GM19025 (cell line): ENCODE data around the gene ARHGAP26.

ENCODE experiments used
- ATAC-seq: cut with Tn5 transposase; IDR thresholded peaks from one replicate; pipeline ENCODE4 v1.9.1; 2021; ENCODE audit warnings: mild to moderate bottlenecking, low read depth, moderate library complexity; ENCODE audit not compliant: unreplicated experiment

Gene ARHGAP26

GRCh38 chr5:142782976-142783530 is 12.9 kb downstream of the ARHGAP26 start:
- ATAC-seq: no peak

- peak; percentile 88 for ATAC-seq
Observed at GRCh38 chr5:142783601-142784341, 13.6 kb downstream of the ARHGAP26 start.

- no peak for ATAC-seq
Observed at GRCh38 chr5:142784401-142784955, 14.3 kb downstream of the ARHGAP26 start.

- no peak for ATAC-seq
Observed at GRCh38 chr5:142785206-142785605, 15.0 kb downstream of the ARHGAP26 start.

- ATAC-seq: no peak
Observed at GRCh38 chr5:142789206-142789605, 19.0 kb downstream of the ARHGAP26 start.

- no peak for ATAC-seq
Observed at GRCh38 chr5:142792012-142792864, 22.1 kb downstream of the ARHGAP26 start.

- no peak for ATAC-seq
Observed at GRCh38 chr5:142792865-142793232, 22.7 kb downstream of the ARHGAP26 start.

GRCh38 chr5:142794537-142794936 is 24.4 kb downstream of the ARHGAP26 start:
- no peak for ATAC-seq

- ATAC-seq: no peak
Observed at GRCh38 chr5:142795251-142795650, 25.1 kb downstream of the ARHGAP26 start.

- no peak for ATAC-seq
Observed at GRCh38 chr5:142796492-142797109, 26.4 kb downstream of the ARHGAP26 start.

- no peak for ATAC-seq
Observed at GRCh38 chr5:142797420-142797819, 27.2 kb downstream of the ARHGAP26 start.

- no peak for ATAC-seq
Observed at GRCh38 chr5:142798099-142798770, 28.1 kb downstream of the ARHGAP26 start.

- ATAC-seq: peak; percentile 84
Observed at GRCh38 chr5:142800776-142801494, 30.8 kb downstream of the ARHGAP26 start.

- no peak for ATAC-seq
Observed at GRCh38 chr5:142801495-142801871, 31.3 kb downstream of the ARHGAP26 start.

GRCh38 chr5:142803428-142804125 is 33.4 kb downstream of the ARHGAP26 start:
- ATAC-seq: no peak

- no peak for ATAC-seq
Observed at GRCh38 chr5:142805339-142805738, 35.2 kb downstream of the ARHGAP26 start.

GRCh38 chr5:142806841-142807267 is 36.7 kb downstream of the ARHGAP26 start:
- ATAC-seq: no peak

GRCh38 chr5:142807372-142807911 is 37.3 kb downstream of the ARHGAP26 start:
- ATAC-seq: no peak
